ENCODE measurements around the gene IDI1.

IDI1 gene

GRCh38 chr10:1036341-1036791 is 12.6 kb downstream of the IDI1 start:
- TF ChIP-seq CTCF (IDR thresholded peaks at IDR 0.05; ENCODE audit: low read depth, low read length) = no peak
- H3K4me3 ChIP-seq (ENCODE audit: low read depth, low read length) = no peak overlapping the region
- DNase-seq (ENCODE audit: low read depth, low spot score) = peak; percentile 38
- in situ Hi-C loops (cut with HindIII; ENCODE audit: low sequenced_read_pairs) = no loop called here

- DNase-seq (ENCODE audit: low read depth, low spot score) = no peak
- TF ChIP-seq CTCF (IDR thresholded peaks at IDR 0.05; ENCODE audit: low read depth, low read length) = no peak
- in situ Hi-C loops (cut with HindIII; ENCODE audit: low sequenced_read_pairs) = no loop called here
These were observed 13.7 kb downstream of the IDI1 start for GRCh38 chr10:1035201-1035600.

GRCh38 chr10:1034758-1035157 is 14.2 kb downstream of the IDI1 start:
- in situ Hi-C loops (cut with HindIII; ENCODE audit: low sequenced_read_pairs) = no loop called here
- no peak for TF ChIP-seq CTCF (IDR thresholded peaks at IDR 0.05; ENCODE audit: low read depth, low read length)
- H3K4me3 ChIP-seq (ENCODE audit: low read depth, low read length) = no peak overlapping the region
- DNase-seq (ENCODE audit: low read depth, low spot score) = no peak

More at GRCh38 chr10:1035201-1035600, 13.7 kb downstream of the IDI1 start:
- no peak overlapping the region for H3K4me3 ChIP-seq (ENCODE audit: low read depth, low read length)

- TF ChIP-seq CTCF (IDR thresholded peaks at IDR 0.05; ENCODE audit: low read depth, low read length) = no peak
- no peak overlapping the region for H3K4me3 ChIP-seq (ENCODE audit: low read depth, low read length)
- in situ Hi-C loops (cut with HindIII; ENCODE audit: low sequenced_read_pairs) = no loop called here
- DNase-seq (ENCODE audit: low read depth, low spot score) = no peak
These were observed 15.3 kb downstream of the IDI1 start for GRCh38 chr10:1033601-1034000.

GRCh38 chr10:1029838-1030237 is 19.1 kb downstream of the IDI1 start:
- no peak for TF ChIP-seq CTCF (IDR thresholded peaks at IDR 0.05; ENCODE audit: low read depth, low read length)
- in situ Hi-C loops (cut with HindIII; ENCODE audit: low sequenced_read_pairs) = no loop called here
- no peak for DNase-seq (ENCODE audit: low read depth, low spot score)
- H3K4me3 ChIP-seq (ENCODE audit: low read depth, low read length) = no peak overlapping the region

- no peak for TF ChIP-seq CTCF (IDR thresholded peaks at IDR 0.05; ENCODE audit: low read depth, low read length)
- no peak for DNase-seq (ENCODE audit: low read depth, low spot score)
- H3K4me3 ChIP-seq (ENCODE audit: low read depth, low read length) = no peak overlapping the region
- in situ Hi-C loops (cut with HindIII; ENCODE audit: low sequenced_read_pairs) = no loop called here
These were observed 22.3 kb downstream of the IDI1 start for GRCh38 chr10:1026578-1026977.

GRCh38 chr10:1025683-1026082 is 23.2 kb downstream of the IDI1 start, which contains the start of gene IDI2:
TSS of gene IDI2 (minus strand) at chr10:1025859. CDS start at chr10:1024723, 1,136 bp downstream.
- no peak for DNase-seq (ENCODE audit: low read depth, low spot score)
- H3K4me3 ChIP-seq (ENCODE audit: low read depth, low read length) = no peak within 1 kb of the TSS
- TF ChIP-seq CTCF (IDR thresholded peaks at IDR 0.05; ENCODE audit: low read depth, low read length) = no peak
- in situ Hi-C loops (cut with HindIII; ENCODE audit: low sequenced_read_pairs) = no loop called here
